OCI-LY1 (cell line): ENCODE data around the gene LRRC37A2.
"Not testable (repeated sequence)": the region's sequence is repeated elsewhere in the genome, so short reads cannot be mapped to it uniquely, and the experiment has no call there.

Experiments
- CTCF ChIP-seq: fragments of 200-600 bp; sonication (generic), shearing (Covaris generic); IDR thresholded peaks from 2 replicates; pipeline ENCODE4 v1.5.1; 2017; ENCODE audit warnings: mild to moderate bottlenecking, antibody characterized with exemption, low read length, moderate library complexity, mixed read lengths
- EZH2 ChIP-seq: fragments of 200-600 bp; sonication (generic), shearing (Covaris generic); IDR thresholded peaks from 2 replicates; pipeline ENCODE4 v1.8.0; 2017; ENCODE audit warnings: borderline replicate concordance, mixed run types, mild to moderate bottlenecking, antibody characterized with exemption, low read length, moderate library complexity, mixed read lengths

DNA sequence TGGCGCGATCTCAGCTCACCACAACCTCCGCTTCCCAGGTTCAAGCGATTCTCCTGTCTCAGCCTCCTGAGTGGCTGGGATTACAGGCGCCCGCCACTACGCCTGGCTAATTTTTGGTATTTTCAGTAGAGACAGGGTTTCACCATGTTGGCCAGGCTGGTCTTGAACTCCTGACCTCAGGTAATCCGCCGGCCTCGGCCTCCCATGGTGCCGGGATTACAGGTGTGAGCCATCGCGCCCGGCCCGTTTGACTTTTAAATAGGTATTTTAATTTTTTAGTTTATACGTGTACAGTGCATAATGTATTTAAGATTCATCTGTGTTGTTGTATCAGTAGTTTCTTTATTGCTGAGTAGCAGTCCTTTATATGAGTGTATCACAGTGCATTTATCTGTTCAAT is 20.2 kb upstream of the LRRC37A2 start:
- not testable (repeated sequence) for TF ChIP-seq CTCF, EZH2
